Measurements from ENCODE around the gene SGK2. TPM values are rescaled to one million over a fixed set of nuclear protein-coding genes. Genes with fewer than 3 reads are reported as not detected.
A peak's percentile ranks its signal among the peaks of the same experiment; 100 is the strongest.

The SGK2 gene
- polyA plus RNA-seq, 1 of the 3 experiments (the other 2 are of a cell fraction) = 0.21 TPM

- Histone ChIP-seq H3K79me2 (ENCODE audit: insufficient read depth) (no peaks in the 10 kb centered on the region), H3K27me3 (ENCODE audit: insufficient read depth) (no peaks in the 10 kb centered on the region), H3K4me2 (0 out of 2 replicates have a peak overlapping the region, but pooled peaks have one; percentile 17), H3K27ac (ENCODE audit: low read depth in 2 of 2, low read length in 1 of 2) (peak overlapping the region in 1 of 2 experiments; percentile 49; a peak in 1 of 4 replicates), H4K20me1 (ENCODE audit: insufficient read depth) (no peaks in the 10 kb centered on the region), H3K4me1 (ENCODE audit: control insufficient read depth in 1 of 2, insufficient read depth in 2 of 2, low read depth in 1 of 2, low read length in 1 of 2) (peaks cover 0 to 10% of the 10 kb centered on the region in 2 experiments; a peak in 1 of 4 replicates), H3K9me3 (no peaks in the 10 kb centered on the region), H3K9ac (no peak overlapping the region), H3K36me3 (replicated peaks in 1 of 2; ENCODE audit: control insufficient read depth in 1 of 2, insufficient read depth in 2 of 2, low read length in 1 of 2) (peaks cover 0 to 4% of the 10 kb centered on the region in 2 experiments), H3K4me3 (ENCODE audit: low read depth in 2 of 2, low read length in 1 of 2) (no peak overlapping the region), H3F3A (replicated peaks; ENCODE audit: insufficient read depth) (no peaks in the 10 kb centered on the region), H2AFZ (ENCODE audit: low read depth) (no peak overlapping the region), H3K9me2 (no peaks in the 10 kb centered on the region)
- no peak for DNase-seq
- POLR2A ChIA-PET = no interaction called here
- CTCF ChIA-PET = interaction anchor here (1.0 kb wide), 1 partner anchor 8 kb away, joined by 3 read pairs; no protein-coding TSS in a partner anchor
- TF ChIP-seq FOSL2 (IDR thresholded peaks at IDR 0.05; ENCODE audit: borderline replicate concordance, low read depth) (0 out of 2 replicates have a peak, but pooled peaks have one; percentile 23), IRF3 (IDR thresholded peaks at IDR 0.05; ENCODE audit: low read depth, low read length) (no peak)
These were observed 25.8 kb upstream of the SGK2 start for GRCh38 chr20:43533060-43533459.

GRCh38 chr20:43534016-43534415, 24.8 kb upstream of the SGK2 start:
- ChIA-PET POLR2A (no interaction called here), CTCF (interaction anchor here (0.5 kb wide), 1 partner anchor 144 kb away, joined by 3 read pairs; no protein-coding TSS in a partner anchor)
- H3K4me3 ChIP-seq (ENCODE audit: low read depth in 2 of 2, low read length in 1 of 2) = no peak overlapping the region
- H3K4me1 ChIP-seq (ENCODE audit: control insufficient read depth in 1 of 2, insufficient read depth in 2 of 2, low read depth in 1 of 2, low read length in 1 of 2) = peaks cover 0 to 10% of the 10 kb centered on the region in 2 experiments; a peak in 1 of 4 replicates
- no peak for DNase-seq
- no peaks in the 10 kb centered on the region for H4K20me1 ChIP-seq (ENCODE audit: insufficient read depth)
- no peaks in the 10 kb centered on the region for H3F3A ChIP-seq (replicated peaks; ENCODE audit: insufficient read depth)
- no peak overlapping the region for H3K27ac ChIP-seq (ENCODE audit: low read depth in 2 of 2, low read length in 1 of 2)
- no peaks in the 10 kb centered on the region for H3K9me3 ChIP-seq
- no peaks in the 10 kb centered on the region for H3K79me2 ChIP-seq (ENCODE audit: insufficient read depth)
- 80% methylated on average over 4 of the region's 7 CpGs for WGBS (ENCODE audit: low lambda C conversion rate)
- H3K4me2 ChIP-seq = no peak overlapping the region
- no peak overlapping the region for H2AFZ ChIP-seq (ENCODE audit: low read depth)
- TF ChIP-seq RAD21 (IDR thresholded peaks at IDR 0.05; ENCODE audit: low read length) (no peak), JUND (IDR thresholded peaks at IDR 0.05) (no peak), TAF1 (IDR thresholded peaks at IDR 0.05; ENCODE audit: borderline replicate concordance, low read depth, low read length) (no peak), YY1 (IDR thresholded peaks at IDR 0.05; ENCODE audit: low read depth) (no peak), EP300 (IDR thresholded peaks at IDR 0.05; ENCODE audit: borderline replicate concordance in 1 of 2, low read depth in 1 of 2, low read length in 1 of 2) (no peak), USF1 (IDR thresholded peaks at IDR 0.05; ENCODE audit: borderline replicate concordance, low read depth) (no peak)
- no peak overlapping the region for H3K9ac ChIP-seq
- H3K36me3 ChIP-seq (replicated peaks in 1 of 2; ENCODE audit: control insufficient read depth in 1 of 2, insufficient read depth in 2 of 2, low read length in 1 of 2) = peaks cover 0 to 4% of the 10 kb centered on the region in 2 experiments
- no peaks in the 10 kb centered on the region for H3K9me2 ChIP-seq
- H3K27me3 ChIP-seq (ENCODE audit: insufficient read depth) = no peaks in the 10 kb centered on the region

- no peak overlapping the region for H3K4me3 ChIP-seq (ENCODE audit: low read depth in 2 of 2, low read length in 1 of 2)
- no peaks in the 10 kb centered on the region for H3K27me3 ChIP-seq (ENCODE audit: insufficient read depth)
- no peak overlapping the region for H3K27ac ChIP-seq (ENCODE audit: low read depth in 2 of 2, low read length in 1 of 2)
- H2AFZ ChIP-seq (ENCODE audit: low read depth) = no peak overlapping the region
- no peak for DNase-seq
- CTCF ChIA-PET = interaction anchor here (0.8 kb wide), 2 partner anchors 157 to 551 kb away, joined by 3 read pairs; no protein-coding TSS in a partner anchor
- H3K4me2 ChIP-seq = no peak overlapping the region
- 76% methylated on average over 8 of the region's 8 CpGs for WGBS (ENCODE audit: low lambda C conversion rate)
- H3K79me2 ChIP-seq (ENCODE audit: insufficient read depth) = no peaks in the 10 kb centered on the region
- peaks cover 0 to 10% of the 10 kb centered on the region in 2 experiments; a peak in 1 of 4 replicates for H3K4me1 ChIP-seq (ENCODE audit: control insufficient read depth in 1 of 2, insufficient read depth in 2 of 2, low read depth in 1 of 2, low read length in 1 of 2)
- peaks cover 0 to 4% of the 10 kb centered on the region in 2 experiments for H3K36me3 ChIP-seq (replicated peaks in 1 of 2; ENCODE audit: control insufficient read depth in 1 of 2, insufficient read depth in 2 of 2, low read length in 1 of 2)
- POLR2A ChIA-PET = no interaction called here
- H3F3A ChIP-seq (replicated peaks; ENCODE audit: insufficient read depth) = no peaks in the 10 kb centered on the region
- no peaks in the 10 kb centered on the region for H3K9me3 ChIP-seq
- H4K20me1 ChIP-seq (ENCODE audit: insufficient read depth) = no peaks in the 10 kb centered on the region
- H3K9me2 ChIP-seq = no peaks in the 10 kb centered on the region
- no peak overlapping the region for H3K9ac ChIP-seq
- TF ChIP-seq USF1 (IDR thresholded peaks at IDR 0.05; ENCODE audit: borderline replicate concordance, low read depth) (no peak), USF2 (IDR thresholded peaks at IDR 0.05; ENCODE audit: borderline replicate concordance, low read depth, low read length) (no peak), SIN3A (IDR thresholded peaks at IDR 0.05; ENCODE audit: borderline replicate concordance, low read depth, low read length) (no peak), FOXJ3 (CRISPR knock-in tag; IDR thresholded peaks at IDR 0.05) (no peak), TCF12 (IDR thresholded peaks at IDR 0.05) (no peak), YY1 (IDR thresholded peaks at IDR 0.05; ENCODE audit: low read depth) (no peak), ELF1 (IDR thresholded peaks at IDR 0.05) (no peak), TAF1 (IDR thresholded peaks at IDR 0.05; ENCODE audit: borderline replicate concordance, low read depth, low read length) (no peak), NRF1 (IDR thresholded peaks at IDR 0.05; ENCODE audit: low read depth, low read length) (no peak), IRF3 (IDR thresholded peaks at IDR 0.05; ENCODE audit: low read depth, low read length) (no peak), RCOR1 (IDR thresholded peaks at IDR 0.05; ENCODE audit: low read length) (no peak), EZH2phosphoT487 (IDR thresholded peaks at IDR 0.05; ENCODE audit: borderline replicate concordance, low read depth) (no peak)
These were observed 24.0 kb upstream of the SGK2 start for GRCh38 chr20:43534791-43535350.
